ENCODE data around the gene GALC.
"Not testable (repeated sequence)": the region's sequence is repeated elsewhere in the genome, so short reads cannot be mapped to it uniquely, and the experiment has no call there.

Gene GALC

DNA sequence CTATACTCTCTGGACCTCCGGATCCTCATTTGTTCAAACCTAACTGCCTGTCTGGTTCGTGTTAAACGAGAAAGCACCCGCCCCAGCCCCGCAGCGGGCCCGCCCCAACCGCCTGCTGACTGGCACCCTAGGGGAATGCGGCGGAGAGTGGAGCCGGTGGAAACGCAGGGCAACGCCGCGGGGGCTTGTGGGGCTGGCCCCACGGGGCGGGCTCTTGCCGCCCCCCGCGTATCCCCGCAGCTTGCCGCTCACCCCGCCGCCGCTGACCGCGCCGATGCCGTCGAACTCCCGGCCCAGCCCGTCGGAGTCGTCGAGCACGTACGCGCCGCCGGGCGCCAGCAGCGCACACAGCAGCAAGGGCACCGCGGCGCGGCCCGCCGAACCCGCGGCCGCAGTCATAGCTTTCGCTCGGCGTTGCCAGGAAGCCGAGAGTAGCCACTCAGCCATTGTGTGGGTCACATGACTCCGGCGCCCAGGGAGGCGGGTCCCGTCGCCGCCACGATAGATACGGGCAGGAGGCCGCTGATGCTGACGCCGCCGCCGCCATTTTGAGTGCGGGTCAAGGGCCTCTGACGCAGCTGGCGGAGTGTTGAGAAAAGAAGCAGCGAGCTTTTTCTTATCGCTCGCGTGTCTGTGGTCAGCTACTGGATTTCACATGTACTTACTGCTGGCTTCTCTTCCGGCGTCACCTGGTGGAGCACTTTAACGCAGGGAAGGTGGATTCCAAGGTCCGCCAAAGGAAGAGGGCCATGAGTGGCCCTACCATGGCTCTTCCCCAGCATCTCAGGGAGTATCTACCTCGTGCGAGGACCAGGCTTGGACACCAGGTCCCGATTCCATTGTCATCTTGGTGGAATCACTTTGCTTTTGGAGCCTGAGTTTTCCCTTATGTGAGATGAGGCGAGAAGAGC is at the start of gene GALC:
Gene GALC, minus strand, starts transcription at position 465 of the 911 bp plus-strand sequence. Its CDS starts 18 bp downstream, at position 447.
- peak; percentile 92 for DNase-seq (ENCODE audit: low spot score)

GRCh38 chr14:88040146-88040545 is 47.2 kb upstream of the GALC start:
- no peak for DNase-seq (ENCODE audit: low spot score)

- DNase-seq (ENCODE audit: low spot score): no peak
Observed at GRCh38 chr14:88039197-88039596, 46.2 kb upstream of the GALC start.

- no peak for DNase-seq (ENCODE audit: low spot score)
Observed at GRCh38 chr14:88037325-88037724, 44.3 kb upstream of the GALC start.

DNA sequence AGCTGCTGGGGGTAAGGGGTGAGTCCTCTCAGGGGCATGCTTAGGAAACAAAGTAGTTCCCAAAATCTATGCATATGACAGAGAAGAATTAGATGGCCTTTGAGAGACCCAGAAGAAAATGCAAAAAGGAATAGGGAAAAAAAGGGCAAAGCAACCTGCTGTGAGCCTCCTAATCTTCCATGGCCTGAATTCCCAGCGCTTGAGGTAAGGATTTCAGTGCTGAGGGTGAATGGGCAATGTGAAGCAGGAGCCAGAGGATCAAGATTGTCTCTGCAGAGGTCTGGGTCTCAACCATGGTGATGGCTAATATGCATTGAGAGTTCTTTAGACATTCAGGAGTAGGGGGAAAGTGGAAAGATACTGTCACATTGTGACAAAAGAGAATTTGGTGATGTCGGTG is 43.4 kb upstream of the GALC start:
- no peak for DNase-seq (ENCODE audit: low spot score)

DNA sequence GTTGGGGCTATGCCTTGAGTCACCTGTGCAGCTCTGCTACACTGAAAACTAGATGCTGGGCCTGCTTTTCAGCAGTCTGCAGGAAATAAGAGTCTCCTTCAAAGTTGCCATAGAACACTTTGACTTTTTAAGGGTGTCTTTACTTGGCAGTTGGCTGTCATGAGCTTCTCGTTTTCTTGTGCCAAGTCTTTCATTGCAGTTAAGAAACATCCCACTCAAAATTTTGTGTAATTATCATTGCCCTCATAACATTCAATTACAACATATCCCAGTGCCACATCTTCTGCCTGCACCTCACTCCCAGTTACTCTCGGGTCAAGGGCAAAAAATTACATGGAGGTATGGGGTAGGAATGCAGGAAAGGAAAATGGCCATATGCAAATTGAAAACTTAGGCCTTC is 41.1 kb upstream of the GALC start:
- DNase-seq (ENCODE audit: low spot score): no peak

GRCh38 chr14:88032373-88032772 is 39.4 kb upstream of the GALC start:
- no peak for DNase-seq (ENCODE audit: low spot score)

- no peak for DNase-seq (ENCODE audit: low spot score)
Observed at GRCh38 chr14:88030892-88031291, 37.9 kb upstream of the GALC start.

GRCh38 chr14:88030079-88030478 is 37.1 kb upstream of the GALC start:
- DNase-seq (ENCODE audit: low spot score): no peak

DNA sequence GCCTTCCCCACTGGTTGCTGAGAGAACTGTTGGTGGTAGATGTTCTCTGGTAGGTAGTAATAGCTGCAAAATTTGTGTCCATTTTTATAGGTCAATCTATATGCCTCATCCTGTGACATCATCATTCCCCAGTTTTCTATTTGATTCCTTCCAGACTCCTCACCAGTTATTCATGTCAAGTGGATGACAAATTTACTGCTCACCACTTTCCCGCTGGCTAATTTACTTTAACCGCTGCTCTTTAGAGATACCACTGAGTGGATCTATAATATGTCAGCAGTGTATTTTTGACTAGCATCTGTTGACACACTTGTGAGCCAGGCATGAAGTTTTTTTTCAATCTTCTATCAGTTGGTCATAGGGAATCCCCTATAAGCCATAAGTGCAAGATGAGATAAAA is 36.5 kb upstream of the GALC start:
- no peak for DNase-seq (ENCODE audit: low spot score)

DNA sequence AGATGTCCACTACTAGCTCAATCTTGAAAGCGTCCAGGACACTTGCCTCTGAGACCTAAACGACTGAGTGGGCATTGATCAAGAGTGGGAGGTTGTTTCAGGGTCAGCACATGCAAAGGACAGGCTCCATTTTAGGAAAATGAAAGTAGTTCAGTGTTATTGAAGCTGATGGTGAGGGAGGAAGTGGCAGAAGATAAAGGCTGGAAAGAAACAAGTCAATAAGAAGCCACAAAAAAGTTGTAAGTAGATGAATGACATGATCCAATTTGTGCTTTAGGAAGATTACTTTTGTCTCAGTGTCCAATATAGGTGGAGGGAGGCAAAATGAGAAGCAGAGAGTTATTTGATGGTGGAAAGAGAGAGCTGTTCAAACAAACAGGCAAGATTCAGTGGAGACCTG is 33.9 kb upstream of the GALC start:
- no peak for DNase-seq (ENCODE audit: low spot score)

DNA sequence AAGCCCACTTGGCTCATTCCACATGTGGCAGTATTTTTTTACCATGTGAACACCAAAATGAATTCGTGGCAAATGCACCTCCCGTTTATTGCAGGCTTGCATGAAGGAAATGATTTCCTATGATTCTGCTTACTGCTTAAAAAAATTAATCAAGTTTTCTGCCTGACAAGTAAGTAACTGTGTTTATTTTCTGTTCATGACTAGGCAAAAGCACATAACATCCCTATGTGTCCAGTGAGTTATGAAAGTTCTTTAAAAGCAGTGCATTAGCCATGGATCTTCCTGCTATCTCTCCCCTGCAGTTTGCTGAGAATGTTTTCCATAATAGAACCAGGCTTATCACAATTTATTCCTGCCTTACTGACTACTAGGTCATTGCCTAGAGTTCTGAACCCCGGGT is 32.3 kb upstream of the GALC start:
- DNase-seq (ENCODE audit: low spot score): no peak

GRCh38 chr14:88024252-88025086 is 31.5 kb upstream of the GALC start:
- DNase-seq (ENCODE audit: low spot score): not testable (repeated sequence)

GRCh38 chr14:88023658-88024187 is 30.7 kb upstream of the GALC start:
- DNase-seq (ENCODE audit: low spot score): no peak

DNA sequence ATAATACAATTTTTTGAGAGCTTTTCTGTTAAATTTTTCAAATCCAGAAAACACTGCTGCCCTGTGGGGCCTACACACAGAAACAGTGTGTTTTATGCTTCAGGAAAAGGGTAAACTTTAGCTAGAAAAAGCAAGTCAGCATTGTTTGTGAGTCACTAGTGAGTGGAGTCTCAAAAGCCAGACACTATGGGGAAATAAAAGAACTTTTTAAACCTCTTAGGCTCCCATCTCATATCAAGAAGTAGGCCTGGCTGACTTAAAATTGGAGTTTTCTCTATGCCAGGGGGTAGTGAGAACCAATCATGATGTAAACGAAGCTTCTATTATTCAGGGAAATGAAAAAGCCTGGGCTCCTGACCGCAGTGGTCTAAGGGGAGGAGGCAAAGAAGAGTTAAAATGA is 24.6 kb upstream of the GALC start:
- DNase-seq (ENCODE audit: low spot score): no peak

DNA sequence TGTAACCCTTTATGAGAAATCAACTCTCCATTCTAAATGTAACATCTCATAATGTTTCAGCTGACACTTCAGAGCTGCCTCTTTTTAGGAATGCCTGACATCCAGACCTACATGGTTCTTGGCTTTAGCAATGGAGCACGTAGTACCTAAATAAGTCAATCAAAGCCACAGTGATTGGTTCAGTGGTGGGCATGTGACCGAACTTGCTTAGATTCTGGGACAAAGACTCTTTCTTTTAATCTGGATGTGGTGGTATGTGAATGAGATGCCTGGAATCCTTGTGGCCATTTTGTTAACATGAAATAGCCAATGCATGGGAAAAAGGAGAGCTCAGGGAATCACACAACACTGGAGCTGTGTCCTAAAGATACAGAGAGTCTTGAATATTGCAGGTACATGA is 23.8 kb upstream of the GALC start:
- DNase-seq (ENCODE audit: low spot score): no peak

DNA sequence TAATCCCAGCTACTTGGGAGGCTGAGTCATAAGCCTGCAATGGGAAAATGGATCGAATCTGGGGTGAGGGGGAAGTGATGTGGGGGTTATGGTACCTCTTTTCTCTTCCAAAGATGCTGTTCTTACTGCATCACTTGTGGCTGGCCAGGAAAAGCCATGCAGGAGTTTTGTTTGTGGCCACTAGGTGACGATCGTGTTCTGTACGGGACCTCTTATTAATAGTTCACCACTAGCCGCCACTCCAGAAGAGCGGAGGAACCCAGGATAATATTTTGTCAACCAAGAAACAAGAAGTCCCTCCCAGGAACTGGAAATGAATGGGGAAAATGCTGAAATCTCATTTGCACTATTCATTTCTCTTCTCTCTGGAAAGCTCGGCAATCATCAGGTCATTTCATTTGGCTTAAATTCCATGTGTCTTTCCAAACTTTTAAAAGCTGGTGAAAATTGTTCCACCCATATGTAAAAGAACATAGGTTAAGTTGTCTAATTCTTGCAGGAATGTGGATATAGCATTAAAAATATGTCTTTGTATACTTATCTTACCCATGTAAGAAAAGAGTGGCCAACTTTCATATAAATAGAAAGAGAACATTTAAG is 20.9 kb upstream of the GALC start:
- DNase-seq (ENCODE audit: low spot score): peak; percentile 75

DNA sequence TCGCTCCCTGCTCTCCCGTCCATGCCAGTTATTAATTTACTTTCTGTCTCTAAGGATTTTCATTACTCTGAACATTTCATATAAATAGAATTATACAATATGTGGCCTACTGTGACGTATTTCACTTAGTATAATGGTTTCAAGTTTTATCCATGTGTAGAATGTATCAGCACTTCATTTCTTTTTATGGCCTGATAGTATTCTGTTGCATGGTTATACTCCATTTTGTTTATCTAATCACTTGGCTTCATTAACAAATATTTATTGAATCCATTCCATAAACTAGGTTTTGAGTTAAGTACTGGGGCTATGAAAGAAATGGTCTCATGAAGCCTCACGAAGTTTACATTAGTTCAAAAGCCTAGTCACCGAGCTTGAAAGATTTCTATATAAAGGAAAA is 19.5 kb upstream of the GALC start:
- DNase-seq (ENCODE audit: low spot score): no peak

DNA sequence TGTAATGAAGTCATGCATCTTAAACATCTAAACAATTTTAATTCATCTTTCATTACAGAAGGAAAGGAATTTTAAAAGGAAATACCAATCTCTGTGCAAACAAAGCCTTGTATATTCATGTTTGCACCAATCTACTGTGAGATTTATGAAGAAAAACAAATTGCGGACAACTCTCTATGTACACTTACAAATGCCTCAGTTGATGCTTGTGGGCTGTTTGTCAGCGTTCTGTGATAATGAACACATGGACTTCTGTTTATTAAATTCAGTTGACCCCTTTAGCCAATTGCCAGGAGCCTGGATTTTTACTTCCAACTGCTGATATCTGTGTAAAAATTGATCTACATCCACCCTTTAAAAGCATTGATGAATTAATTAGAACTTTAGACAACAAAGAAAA is 17.3 kb upstream of the GALC start:
- DNase-seq (ENCODE audit: low spot score): no peak

DNA sequence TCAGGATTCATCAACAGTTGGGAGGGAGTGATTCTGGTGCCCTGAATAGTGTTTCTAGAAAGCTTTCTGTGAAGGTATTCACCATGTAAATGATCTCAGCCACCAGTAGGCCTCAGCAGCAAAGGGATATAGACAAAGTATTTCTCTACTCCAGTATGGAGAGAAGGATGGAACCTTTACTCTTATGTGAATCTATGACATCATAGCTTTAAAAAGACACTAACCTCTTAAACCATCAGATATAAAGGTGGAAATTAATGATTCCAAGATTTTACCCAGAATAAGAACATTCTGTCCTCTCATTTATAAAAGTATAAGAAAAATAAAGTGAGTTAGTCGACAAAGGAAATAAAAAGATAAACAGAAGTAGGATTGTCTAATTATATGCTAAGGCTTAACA is 16.5 kb upstream of the GALC start:
- no peak for DNase-seq (ENCODE audit: low spot score)

DNA sequence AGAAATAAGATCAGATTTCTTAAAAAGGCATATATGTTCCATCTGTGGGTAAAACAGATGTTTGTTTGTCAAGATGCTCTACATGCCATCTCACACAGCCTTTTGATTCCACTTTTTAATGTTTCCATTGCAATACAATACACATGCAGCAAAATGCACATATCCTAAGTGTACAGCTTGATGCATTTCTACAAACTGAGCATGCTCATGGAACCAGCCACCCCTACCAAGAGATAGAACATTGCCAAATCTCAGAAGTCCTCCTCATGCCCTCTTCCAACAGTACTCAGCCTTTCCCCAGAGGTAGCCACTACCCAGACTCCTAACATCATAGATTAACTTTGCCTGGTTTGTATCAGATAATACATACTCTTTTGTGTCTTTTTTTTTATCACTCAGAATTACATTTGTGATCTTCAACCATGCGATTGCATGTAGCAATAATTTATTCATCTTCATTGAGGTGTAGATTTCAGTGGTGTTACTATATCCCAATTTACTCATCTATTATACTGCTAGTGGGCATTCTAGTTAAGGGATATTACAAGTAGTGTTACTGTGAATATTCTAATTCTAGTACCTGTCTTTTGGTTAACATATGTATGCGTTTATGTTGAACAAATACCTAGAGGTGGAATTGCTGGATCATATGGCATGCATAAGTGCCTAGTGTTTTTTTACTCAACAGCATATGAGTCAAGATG is 15.2 kb upstream of the GALC start:
- DNase-seq (ENCODE audit: low spot score): no peak

DNA sequence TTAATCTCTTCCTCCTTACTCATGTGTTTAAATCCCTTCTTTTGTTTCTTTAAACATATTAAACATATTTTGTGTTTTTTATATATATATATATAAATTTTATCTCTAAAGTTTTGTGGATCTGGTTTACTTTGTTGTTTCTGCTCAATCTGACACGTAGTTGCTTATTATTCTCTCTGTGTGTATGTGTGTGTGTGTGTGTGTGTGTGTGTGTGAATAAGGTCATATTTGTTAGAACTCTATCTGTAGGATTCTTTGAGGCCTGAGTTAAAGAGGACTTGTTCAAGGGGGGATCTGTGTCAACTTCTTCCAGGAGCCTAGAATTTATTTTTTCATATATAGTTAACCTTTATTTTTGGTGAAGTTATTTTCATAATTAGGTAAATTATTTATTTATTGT is 14.6 kb upstream of the GALC start:
- DNase-seq (ENCODE audit: low spot score): no peak

Data from kidney tubule cell (primary cell).